ENCODE data around the gene SREK1. TPM values are rescaled to one million over a fixed set of nuclear protein-coding genes. Genes with fewer than 3 reads are reported as not detected.

Gene SREK1
- total RNA-seq, 2 donors from 2014 or later = 38.2 to 150 TPM

DNA sequence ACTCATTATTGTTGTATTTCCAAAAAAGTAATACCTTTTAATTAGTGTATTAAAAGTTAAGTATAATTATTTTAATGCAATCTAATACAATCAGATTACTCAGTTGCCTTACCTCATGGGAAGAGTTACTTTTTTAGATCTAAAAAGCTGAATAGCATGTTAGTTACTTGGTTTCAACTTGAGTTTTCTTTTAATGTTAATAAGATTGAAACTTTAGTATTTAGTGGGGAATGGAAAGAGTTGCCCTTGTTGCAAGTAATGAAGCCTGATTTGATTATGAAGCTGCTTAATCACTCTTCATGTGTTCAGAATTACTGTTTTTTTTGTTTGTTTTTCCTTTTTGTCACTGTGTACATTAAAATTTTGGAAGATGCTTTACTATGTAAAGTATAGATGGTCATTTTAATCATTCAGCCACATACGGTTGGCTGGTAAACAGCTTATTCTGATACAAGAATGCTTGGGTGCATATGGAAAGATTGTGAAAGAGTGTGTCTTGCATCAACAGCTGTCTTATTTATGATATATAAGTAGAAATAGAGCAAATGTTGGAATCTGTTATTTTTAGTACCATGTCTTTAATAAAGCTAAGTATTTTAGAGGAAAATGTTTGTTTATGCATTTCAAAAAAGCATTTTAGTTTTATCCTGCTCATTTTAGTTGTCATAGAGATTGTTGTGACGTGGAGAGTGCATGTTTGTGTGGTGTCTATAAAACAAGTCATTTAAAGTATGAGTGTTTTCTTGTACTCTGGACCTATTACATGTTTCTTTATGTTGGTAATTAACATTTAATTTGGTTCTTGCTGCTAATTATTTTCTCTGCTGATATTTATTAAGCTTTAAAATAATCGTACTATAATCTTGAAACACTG lies 36.4 kb downstream of the SREK1 start:
- Histone ChIP-seq H3K4me1 (ENCODE audit: control insufficient read depth in 1 of 2, low read depth in 2 of 2) (no peaks in the 10 kb centered on the region), H3K27ac (no peak overlapping the region), H3K9me3 (no peaks in the 10 kb centered on the region), H3K4me3 (no peak overlapping the region), H3K27me3 (replicated peaks; ENCODE audit: insufficient read depth) (no peaks in the 10 kb centered on the region), H3K36me3 (peaks cover 16% of the 10 kb centered on the region)
- DNase-seq (ENCODE audit: low spot score) (no peak), ATAC-seq (ENCODE audit: insufficient number of reproducible peaks, low FRiP score, low read depth) (no peak)
- TF ChIP-seq, protein P1, sequence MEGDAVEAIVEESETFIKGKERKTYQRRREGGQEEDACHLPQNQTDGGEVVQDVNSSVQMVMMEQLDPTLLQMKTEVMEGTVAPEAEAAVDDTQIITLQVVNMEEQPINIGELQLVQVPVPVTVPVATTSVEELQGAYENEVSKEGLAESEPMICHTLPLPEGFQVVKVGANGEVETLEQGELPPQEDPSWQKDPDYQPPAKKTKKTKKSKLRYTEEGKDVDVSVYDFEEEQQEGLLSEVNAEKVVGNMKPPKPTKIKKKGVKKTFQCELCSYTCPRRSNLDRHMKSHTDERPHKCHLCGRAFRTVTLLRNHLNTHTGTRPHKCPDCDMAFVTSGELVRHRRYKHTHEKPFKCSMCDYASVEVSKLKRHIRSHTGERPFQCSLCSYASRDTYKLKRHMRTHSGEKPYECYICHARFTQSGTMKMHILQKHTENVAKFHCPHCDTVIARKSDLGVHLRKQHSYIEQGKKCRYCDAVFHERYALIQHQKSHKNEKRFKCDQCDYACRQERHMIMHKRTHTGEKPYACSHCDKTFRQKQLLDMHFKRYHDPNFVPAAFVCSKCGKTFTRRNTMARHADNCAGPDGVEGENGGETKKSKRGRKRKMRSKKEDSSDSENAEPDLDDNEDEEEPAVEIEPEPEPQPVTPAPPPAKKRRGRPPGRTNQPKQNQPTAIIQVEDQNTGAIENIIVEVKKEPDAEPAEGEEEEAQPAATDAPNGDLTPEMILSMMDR (IDR thresholded peaks at IDR 0.05) = no peak

DNA sequence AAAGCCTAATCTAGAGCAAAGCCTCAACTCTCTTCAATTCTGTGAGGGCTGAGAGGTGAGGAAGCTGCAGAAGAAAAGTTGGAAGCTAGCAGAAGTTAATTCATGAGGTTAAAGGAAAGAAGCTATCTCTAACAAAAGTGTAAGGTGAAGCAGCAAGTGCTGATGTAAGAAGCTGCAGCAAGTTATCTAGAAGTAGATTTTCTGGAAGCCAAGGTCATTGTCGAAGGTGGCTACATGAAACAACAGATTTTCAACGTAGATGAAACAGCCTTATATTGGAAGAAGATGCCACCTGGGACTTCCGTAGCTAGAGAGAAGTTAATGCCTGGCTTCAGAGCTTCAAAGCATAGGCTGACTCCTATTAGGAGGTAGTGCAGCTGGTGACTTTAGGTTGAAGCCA lies 42.0 kb downstream of the SREK1 start:
- no peak overlapping the region for H3K4me3 ChIP-seq
- H3K9me3 ChIP-seq = no peaks in the 10 kb centered on the region
- H3K4me1 ChIP-seq (ENCODE audit: control insufficient read depth in 1 of 2, low read depth in 2 of 2) = no peaks in the 10 kb centered on the region
- H3K27ac ChIP-seq = no peak overlapping the region
- no peaks in the 10 kb centered on the region for H3K36me3 ChIP-seq
- no peaks in the 10 kb centered on the region for H3K27me3 ChIP-seq (replicated peaks; ENCODE audit: insufficient read depth)
- TF ChIP-seq, protein P1 (IDR thresholded peaks at IDR 0.05) = no peak
- ATAC-seq (ENCODE audit: insufficient number of reproducible peaks, low FRiP score, low read depth) (no peak), DNase-seq (ENCODE audit: low spot score) (no peak)

DNA sequence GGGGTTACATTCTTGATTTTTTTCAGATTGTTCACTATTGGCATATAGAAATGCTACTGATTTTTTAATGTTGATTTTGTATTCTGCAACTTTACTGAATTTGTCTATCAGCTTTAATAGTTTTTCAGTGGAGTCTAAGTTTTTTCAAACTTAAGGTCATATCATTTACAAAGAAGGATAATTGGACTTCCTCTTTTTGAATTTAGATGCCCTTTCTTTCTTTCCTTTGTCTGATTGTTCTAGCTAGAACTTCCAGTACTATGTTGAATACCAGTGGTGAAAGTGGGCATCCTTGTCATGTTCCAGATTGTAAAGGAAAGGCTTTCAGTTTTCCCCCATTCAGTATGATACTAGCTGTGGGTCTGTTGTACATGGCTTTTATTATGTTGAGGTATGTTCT lies 49.3 kb downstream of the SREK1 start:
- H3K36me3 ChIP-seq = no peaks in the 10 kb centered on the region
- DNase-seq (ENCODE audit: low spot score) (no peak), ATAC-seq (ENCODE audit: insufficient number of reproducible peaks, low FRiP score, low read depth) (no peak)
- no peaks in the 10 kb centered on the region for H3K9me3 ChIP-seq
- H3K4me3 ChIP-seq = no peak overlapping the region
- no peaks in the 10 kb centered on the region for H3K27me3 ChIP-seq (replicated peaks; ENCODE audit: insufficient read depth)
- no peaks in the 10 kb centered on the region for H3K4me1 ChIP-seq (ENCODE audit: control insufficient read depth in 1 of 2, low read depth in 2 of 2)
- H3K27ac ChIP-seq = no peak overlapping the region
- TF ChIP-seq, protein P1 (IDR thresholded peaks at IDR 0.05) = no peak

DNA sequence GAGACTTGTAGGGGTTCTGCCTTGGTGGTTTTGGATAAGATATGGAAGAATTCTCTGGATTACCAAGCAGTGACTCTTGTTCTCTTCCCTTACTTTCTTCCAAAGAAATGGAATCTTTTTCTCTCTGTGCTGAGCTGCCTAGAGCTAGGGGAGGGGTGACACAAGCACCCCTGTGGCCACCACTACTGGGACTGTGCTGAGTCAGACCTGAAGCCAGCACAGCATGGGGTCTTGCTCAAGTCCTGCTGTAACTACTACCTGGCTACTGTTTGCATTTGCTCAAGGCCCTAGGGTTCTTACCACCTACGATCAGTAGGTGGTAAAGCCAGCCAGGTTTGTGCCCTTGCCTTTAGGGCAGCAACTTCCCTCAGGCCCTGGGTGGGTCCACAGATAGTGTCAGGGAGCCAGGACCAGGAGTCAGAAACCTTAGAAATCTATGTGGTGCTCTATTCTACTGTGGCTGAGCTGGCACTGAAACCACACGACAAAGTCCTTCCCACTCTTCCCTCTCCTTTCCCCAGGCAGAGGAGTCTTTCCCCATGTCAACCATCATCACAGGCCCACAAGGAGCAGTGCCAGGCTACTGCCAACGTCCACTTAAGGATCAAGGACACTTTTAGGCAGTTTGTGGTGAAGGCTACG lies 53.8 kb downstream of the SREK1 start:
- no peaks in the 10 kb centered on the region for H3K27me3 ChIP-seq (replicated peaks; ENCODE audit: insufficient read depth)
- DNase-seq (ENCODE audit: low spot score) = no peak
- no peak overlapping the region for H3K4me3 ChIP-seq
- TF ChIP-seq, protein P1 (IDR thresholded peaks at IDR 0.05) = no peak
- H3K4me1 ChIP-seq (ENCODE audit: control insufficient read depth in 1 of 2, low read depth in 2 of 2) = no peaks in the 10 kb centered on the region
- no peaks in the 10 kb centered on the region for H3K9me3 ChIP-seq
- H3K27ac ChIP-seq = no peak overlapping the region
- ATAC-seq (ENCODE audit: insufficient number of reproducible peaks, low FRiP score, low read depth) = no peak
- H3K36me3 ChIP-seq = no peaks in the 10 kb centered on the region

DNA sequence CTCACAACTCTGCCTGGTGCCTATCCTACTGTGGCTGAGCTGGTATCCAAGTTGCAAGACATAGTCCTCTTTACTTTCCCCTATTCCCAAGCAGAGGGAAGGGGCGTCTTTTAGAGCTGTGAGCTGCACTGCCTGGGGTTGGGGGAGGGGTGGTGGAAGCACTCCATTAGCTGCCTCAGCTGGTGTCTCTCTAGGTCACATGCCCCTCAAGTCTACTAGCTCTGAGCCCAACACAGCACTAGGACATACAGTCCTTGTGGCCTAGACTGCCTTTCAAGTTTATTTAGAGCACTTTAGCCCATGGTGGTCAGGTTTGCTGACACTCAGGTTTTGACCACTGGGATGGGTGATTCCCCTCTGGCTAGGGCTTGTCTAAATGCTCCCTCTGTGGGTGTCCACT lies 54.7 kb downstream of the SREK1 start:
- no peak overlapping the region for H3K4me3 ChIP-seq
- no peak overlapping the region for H3K27ac ChIP-seq
- DNase-seq (ENCODE audit: low spot score) = no peak
- TF ChIP-seq, protein P1 (IDR thresholded peaks at IDR 0.05) = no peak
- no peaks in the 10 kb centered on the region for H3K9me3 ChIP-seq
- ATAC-seq (ENCODE audit: insufficient number of reproducible peaks, low FRiP score, low read depth) = no peak
- H3K27me3 ChIP-seq (replicated peaks; ENCODE audit: insufficient read depth) = no peaks in the 10 kb centered on the region
- H3K36me3 ChIP-seq = no peaks in the 10 kb centered on the region
- H3K4me1 ChIP-seq (ENCODE audit: control insufficient read depth in 1 of 2, low read depth in 2 of 2) = no peaks in the 10 kb centered on the region

Measured in thoracic aorta (tissue), 2 donors.